Thoracic aorta endothelial cell (primary cell): Measurements from ENCODE around the gene ESM1. TPM values are rescaled to one million over a fixed set of nuclear protein-coding genes. Genes with fewer than 3 reads are reported as not detected.

ENCODE experiments used
- total RNA-seq: library from RNA; depleted of rRNA; stranded (reverse); fragments of >200 nt; gene quantifications from 2 replicates; pipeline ENCODE4 v1.2.3, GENCODE V29; 2012

Gene ESM1, protein sequence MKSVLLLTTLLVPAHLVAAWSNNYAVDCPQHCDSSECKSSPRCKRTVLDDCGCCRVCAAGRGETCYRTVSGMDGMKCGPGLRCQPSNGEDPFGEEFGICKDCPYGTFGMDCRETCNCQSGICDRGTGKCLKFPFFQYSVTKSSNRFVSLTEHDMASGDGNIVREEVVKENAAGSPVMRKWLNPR
- 411 and 422 TPM in 2 replicates for total RNA-seq

DNA sequence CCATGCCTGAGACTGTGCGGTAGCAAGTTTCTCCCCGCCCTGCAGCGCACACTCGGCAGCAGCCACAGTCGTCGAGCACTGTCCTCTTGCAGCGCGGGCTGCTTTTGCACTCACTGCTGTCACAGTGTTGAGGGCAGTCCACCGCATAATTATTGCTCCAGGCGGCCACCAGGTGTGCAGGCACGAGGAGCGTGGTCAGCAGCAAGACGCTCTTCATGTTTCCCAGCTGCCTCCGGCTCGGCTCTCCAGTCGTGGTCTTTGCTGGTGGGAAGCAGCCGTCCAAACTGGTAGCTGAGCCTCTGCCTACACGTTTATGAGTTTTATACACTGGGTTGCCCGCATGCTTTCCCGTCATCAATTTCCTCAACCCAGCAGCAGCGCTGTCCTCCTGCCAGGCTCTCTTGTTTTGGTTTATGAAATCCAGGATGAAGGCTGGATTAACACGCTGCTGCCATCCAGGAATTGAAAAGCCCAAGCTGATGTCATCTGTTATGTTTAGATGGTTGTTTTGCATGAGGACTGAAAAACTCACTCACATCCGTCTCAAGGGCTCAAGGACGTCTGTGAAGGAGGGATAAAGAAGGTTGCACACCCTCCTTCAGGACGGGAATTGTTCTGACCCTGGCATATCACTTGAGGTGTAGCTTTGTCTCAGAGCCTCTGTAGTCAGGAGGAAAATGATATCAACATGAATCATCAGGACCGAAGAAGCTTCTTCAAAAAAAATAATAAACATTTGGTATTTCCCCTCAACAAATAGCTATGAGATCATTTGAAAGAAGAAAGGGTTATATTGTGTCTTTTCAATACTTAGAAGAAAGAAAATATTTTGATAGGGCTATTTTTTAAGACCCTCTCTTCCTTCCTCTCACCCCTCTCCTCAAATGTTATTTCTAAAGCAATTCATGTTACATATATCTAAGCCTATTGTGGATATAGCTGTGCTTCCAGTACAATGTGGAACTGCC is at the start of gene ESM1:
TSS of gene ESM1 (minus strand) at position 293 of the 968 bp plus-strand sequence. CDS start at position 217, 76 bp downstream.

Other genes with a start within 250 kb of the ESM1 start
- gene GZMK, start 38.7 kb upstream of the ESM1 start, total RNA-seq, result not detected in 2 replicates
- not detected in 2 replicates for gene GZMA, start 117.1 kb upstream of the ESM1 start, total RNA-seq
- gene GPX8, start 174.6 kb upstream of the ESM1 start, total RNA-seq, result 101 and 118 TPM in 2 replicates
- gene CDC20B, start 187.6 kb upstream of the ESM1 start, total RNA-seq, result 0.13 and 0.22 TPM in 2 replicates
- gene MCIDAS, start 241.7 kb upstream of the ESM1 start, total RNA-seq, result not detected in 2 replicates
- 0.13 and 0.65 TPM in 2 replicates for gene CCNO, start 248.0 kb upstream of the ESM1 start, total RNA-seq